GM06990 (cell line): ENCODE results near the gene INMT.

Experiments
- DNase-seq: peaks from one replicate; pipeline ENCODE4 v3.0.0-alpha.2; 2011; ENCODE audit not compliant: insufficient read length; ENCODE audit errors: extremely low read depth
- H3K27me3 ChIP-seq: replicated peaks from 2 replicates; pipeline ENCODE4 v1.6.0; 2011; ENCODE audit warnings: low read length; ENCODE audit not compliant: control insufficient read depth, insufficient read depth
- H3K36me3 ChIP-seq: 2 replicates; pipeline ENCODE4 v1.5.1; 2011; ENCODE audit warnings: low read length; ENCODE audit not compliant: control insufficient read depth, insufficient read depth
- H3K4me3 ChIP-seq: replicated peaks from 2 replicates; pipeline ENCODE4 v1.5.1; 2011; ENCODE audit warnings: low read depth, mild to moderate bottlenecking, control low read depth, low read length
- TF ChIP-seq, protein P1 (sequence below): IDR thresholded peaks from 2 replicates; pipeline ENCODE4 v1.5.1; 2011; ENCODE audit warnings: low read length, control low read depth, mild to moderate bottlenecking, inconsistent platforms; ENCODE audit not compliant: insufficient read depth, poor library complexity, severe bottlenecking

Gene INMT

DNA sequence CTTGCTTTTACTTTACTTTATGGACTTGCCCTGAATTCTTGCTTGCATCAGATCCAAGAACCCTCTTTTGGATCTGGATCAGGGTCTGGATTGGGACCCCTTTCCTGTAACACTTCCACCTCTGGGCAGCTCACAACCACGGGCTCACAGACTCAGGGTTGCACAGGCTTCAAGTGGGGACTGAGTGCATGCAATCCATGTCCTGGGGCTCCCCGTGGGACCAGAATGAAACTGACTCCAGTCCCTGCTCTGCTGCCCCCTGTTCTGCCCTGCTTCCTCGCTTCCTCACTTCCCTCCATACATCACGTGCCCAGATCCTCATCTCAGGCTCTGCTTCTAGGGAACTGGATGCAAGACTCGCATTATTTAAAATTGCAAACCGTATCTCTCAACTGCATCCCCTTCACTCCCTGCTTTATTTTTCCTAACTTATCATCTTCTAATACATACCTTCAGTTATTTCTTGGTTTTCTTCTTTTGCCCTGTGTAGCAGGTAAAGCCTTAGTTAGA, 23.3 kb upstream of the INMT start:
- no peak overlapping the region for H3K4me3 ChIP-seq
- TF ChIP-seq, protein P1, sequence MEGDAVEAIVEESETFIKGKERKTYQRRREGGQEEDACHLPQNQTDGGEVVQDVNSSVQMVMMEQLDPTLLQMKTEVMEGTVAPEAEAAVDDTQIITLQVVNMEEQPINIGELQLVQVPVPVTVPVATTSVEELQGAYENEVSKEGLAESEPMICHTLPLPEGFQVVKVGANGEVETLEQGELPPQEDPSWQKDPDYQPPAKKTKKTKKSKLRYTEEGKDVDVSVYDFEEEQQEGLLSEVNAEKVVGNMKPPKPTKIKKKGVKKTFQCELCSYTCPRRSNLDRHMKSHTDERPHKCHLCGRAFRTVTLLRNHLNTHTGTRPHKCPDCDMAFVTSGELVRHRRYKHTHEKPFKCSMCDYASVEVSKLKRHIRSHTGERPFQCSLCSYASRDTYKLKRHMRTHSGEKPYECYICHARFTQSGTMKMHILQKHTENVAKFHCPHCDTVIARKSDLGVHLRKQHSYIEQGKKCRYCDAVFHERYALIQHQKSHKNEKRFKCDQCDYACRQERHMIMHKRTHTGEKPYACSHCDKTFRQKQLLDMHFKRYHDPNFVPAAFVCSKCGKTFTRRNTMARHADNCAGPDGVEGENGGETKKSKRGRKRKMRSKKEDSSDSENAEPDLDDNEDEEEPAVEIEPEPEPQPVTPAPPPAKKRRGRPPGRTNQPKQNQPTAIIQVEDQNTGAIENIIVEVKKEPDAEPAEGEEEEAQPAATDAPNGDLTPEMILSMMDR: no peak
- no peaks in the 10 kb centered on the region; the same call in 1 of the 2 replicates for H3K27me3 ChIP-seq
- no peak for DNase-seq
- no peaks in the 10 kb centered on the region for H3K36me3 ChIP-seq

DNA sequence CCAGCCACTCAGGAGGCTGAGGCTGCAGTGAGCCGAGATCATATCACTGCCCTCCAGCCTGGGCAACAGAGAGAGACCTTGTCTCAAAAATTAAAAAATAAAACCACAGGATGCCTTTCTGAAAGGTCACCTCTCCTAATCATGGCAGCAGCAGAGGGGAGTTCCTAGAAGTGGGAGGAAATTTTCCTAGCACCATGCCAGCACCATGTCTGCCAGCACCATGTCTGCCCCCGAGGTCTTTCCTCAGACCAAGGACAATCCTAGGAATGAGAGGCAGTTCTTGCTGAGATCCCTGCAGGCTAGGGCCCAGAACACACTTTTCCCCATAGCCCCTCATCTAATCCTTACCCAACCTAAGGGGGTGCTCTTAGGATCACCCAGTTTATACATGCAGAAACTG, 22.3 kb upstream of the INMT start:
- TF ChIP-seq, protein P1: no peak
- H3K36me3 ChIP-seq: no peaks in the 10 kb centered on the region
- H3K27me3 ChIP-seq: no peaks in the 10 kb centered on the region; the same call in 1 of the 2 replicates
- DNase-seq: no peak
- no peak overlapping the region for H3K4me3 ChIP-seq

DNA sequence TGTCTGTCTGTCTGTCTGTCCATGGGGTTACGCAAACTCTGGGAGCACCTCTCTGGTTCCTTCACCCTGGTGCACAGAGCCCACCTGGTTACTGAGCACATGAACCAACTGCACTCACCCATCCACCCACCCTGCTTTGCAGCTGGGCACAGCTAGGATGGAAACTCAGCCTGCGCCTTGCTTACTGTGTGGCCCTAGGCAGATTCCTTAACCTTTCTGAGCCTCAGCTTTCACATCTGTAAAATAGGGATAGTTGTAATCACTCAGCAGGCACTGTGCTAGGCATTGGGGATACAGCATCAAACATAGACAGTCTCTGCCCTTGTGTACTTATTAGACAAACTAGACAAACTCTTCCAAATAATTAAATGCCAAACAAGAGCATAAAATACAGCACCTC, 21.8 kb upstream of the INMT start:
- H3K4me3 ChIP-seq: no peak overlapping the region
- no peaks in the 10 kb centered on the region for H3K36me3 ChIP-seq
- TF ChIP-seq, protein P1: no peak
- no peaks in the 10 kb centered on the region; the same call in 1 of the 2 replicates for H3K27me3 ChIP-seq
- DNase-seq: no peak

DNA sequence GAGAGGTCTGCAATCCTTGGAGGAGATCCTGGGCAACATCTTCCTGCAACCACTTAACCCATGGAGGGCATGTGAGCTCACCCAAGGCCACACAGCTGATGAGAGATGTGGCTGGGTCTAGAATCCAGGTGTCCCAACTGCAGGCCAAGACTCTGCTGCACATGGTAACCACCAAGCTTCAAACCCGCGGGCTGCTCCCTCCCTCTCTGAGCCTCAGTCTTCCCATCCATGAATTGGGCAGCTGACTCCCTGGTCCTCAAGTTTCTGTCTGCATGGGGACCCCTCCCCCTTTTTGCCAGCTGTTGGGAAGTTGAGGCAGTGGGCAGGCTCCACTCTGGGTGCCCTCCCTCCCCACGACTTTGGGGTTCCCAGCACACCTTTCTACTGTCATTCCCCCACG, 20.9 kb upstream of the INMT start:
- Histone ChIP-seq H3K27me3 (no peaks in the 10 kb centered on the region; the same call in 1 of the 2 replicates), H3K4me3 (no peak overlapping the region), H3K36me3 (no peaks in the 10 kb centered on the region)
- DNase-seq: no peak
- TF ChIP-seq, protein P1: no peak

DNA sequence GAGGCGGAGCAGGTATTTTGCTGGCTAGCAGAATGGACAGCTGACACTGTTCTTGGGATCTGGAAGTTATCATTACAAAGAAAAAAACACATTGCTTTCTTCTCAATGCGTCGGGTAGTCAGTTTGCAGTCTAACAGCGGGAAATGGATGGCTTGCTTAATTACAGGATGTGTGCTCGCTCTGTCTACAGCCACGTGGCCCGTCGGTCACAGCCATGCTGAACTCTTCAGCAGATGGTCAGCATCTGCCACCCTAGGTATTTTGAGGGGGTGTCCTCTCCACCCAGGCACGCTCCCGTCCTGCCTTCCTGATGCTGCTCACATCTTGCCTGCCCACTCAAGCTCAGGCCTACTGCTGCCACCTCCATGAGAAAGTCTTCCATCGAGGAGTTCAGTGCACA, 20.4 kb upstream of the INMT start:
- no peaks in the 10 kb centered on the region for H3K36me3 ChIP-seq
- H3K4me3 ChIP-seq: no peak overlapping the region
- no peak for DNase-seq
- TF ChIP-seq, protein P1: no peak
- H3K27me3 ChIP-seq: no peaks in the 10 kb centered on the region; the same call in 1 of the 2 replicates

DNA sequence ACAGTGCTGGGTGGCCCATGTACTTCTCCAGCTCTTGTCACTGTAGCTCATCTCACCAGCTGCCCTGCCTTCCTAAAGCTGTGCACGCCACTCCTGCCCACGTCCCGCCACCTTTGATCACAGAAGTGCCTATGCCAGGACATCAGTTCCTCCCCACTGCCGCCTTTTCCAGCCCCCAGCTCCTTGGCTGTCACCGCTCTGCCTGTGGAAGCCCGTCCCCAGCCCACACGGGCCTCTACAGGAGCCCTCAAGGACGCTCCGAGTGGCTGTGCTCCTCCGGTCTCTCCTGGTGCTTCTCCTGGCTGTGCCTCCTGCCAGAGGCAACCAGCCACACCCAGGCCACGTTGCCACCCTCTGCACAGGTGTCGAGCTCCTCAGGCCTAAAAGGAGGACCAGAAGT, 19.3 kb upstream of the INMT start:
- TF ChIP-seq, protein P1: no peak
- H3K4me3 ChIP-seq: no peak overlapping the region
- DNase-seq: no peak
- H3K36me3 ChIP-seq: no peaks in the 10 kb centered on the region
- no peaks in the 10 kb centered on the region; the same call in 1 of the 2 replicates for H3K27me3 ChIP-seq
